Inflammatory macrophage (primary cell): ENCODE data around the gene PCDH1.
A peak's percentile ranks its signal among the peaks of the same experiment; 100 is the strongest.
"Not testable (repeated sequence)": the region's sequence is repeated elsewhere in the genome, so short reads cannot be mapped to it uniquely, and the experiment has no call there.

Source experiments
- DNase-seq, 2 donors: peaks; one replicate each; pipeline ENCODE4 v3.0.0-alpha.2; 2020 to 2022

The PCDH1 gene

DNA sequence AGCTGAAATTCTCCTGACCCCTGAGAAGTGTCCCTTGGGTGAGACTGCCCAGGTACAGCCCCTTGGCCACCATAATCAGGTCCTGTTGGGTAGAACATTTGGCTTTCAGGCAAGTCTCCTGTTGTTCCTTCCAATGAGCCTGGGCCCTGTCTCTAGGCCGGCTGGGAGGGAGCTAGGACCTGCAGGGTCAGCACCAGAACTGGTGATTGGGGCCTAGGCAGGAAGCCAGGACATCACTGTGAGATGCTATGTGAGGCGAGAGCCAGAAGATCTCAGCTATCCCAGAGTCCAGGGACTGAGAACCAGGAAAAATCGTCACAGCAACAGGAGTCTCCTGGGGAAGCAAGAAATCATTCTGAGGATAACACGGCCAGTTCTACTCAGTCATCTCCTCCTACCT lies 51.5 kb downstream of the PCDH1 start:
- DNase-seq = no peak

DNA sequence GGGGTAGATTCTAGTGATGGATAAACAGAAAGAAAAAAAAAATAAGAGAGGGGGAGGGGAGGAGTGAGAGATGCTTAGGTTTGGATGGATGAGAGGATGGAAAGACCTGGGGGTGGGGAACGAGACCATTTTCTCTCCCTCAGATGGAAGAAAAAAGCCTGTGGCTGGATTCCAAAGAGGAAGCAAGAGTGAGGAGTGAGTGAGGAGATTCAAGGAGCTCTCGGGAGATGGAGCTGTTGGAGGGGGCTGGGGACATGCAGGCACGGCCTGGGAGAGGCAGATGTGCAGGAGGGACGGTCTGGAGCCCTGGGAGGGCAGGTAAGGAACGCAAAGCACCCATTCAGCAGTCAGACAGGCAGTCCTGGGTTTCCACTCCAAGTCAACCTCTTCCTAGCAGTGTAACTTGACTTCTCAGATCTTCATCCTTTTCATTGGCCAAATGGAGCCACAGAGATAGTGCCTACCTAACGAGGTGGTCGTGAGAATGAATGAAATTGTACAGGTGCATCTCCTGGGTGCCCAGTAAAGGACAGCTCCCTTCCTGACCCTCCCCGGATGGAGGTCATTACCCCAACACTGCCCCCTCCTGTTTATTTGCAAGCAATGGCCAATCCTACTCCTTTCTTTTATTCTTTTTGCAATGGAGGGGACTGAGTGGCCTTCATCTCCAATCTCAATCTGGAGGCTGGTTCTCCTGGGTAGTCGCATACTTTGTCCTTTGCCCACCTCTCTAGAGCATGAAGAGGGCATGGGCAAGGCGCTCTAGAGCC lies 52.2 kb downstream of the PCDH1 start:
- DNase-seq = peak in 1 of 2 donors; percentile 39

DNA sequence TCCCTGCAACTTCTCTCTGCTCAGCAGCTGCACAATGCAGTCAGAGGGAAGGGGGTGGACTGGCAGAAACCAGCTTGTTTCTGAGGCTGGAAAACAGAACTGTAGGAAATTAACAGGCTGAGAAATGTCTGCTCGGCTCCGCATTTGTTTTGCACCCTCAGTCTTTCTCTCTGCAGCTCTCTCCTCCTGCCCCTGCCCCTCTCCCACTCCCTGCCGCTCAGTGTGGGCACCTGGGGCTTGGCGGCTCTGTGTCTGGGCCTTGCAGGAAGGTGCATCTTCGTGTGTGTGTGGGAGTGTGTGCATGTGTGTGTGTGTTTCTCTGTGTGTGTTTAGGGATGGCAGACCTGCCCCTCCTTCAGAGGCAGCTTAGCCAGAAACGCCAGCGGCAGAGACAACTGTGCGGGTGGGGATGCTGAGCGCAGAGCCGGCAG lies 53.0 kb downstream of the PCDH1 start:
- DNase-seq = no peak

DNA sequence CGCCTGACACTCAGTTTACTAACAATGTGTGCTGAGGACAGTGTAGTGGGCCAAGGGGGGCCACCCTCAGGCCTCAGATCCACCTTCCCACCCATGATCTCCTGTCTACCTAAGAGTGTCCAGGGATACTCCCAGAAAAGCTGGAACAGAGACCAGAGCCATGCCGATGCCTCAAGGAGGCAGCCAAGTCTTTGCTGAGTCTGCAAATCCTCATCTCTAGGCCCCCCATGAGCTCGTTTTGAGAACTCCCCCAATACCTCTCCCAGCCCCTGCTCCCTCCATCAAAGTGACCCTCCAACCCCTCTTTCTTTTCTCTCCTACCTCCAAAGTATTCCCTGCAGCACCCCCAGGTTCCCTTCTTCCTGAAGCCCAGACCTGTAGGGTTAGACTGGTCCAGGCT lies 53.5 kb downstream of the PCDH1 start:
- no peak for DNase-seq

DNA sequence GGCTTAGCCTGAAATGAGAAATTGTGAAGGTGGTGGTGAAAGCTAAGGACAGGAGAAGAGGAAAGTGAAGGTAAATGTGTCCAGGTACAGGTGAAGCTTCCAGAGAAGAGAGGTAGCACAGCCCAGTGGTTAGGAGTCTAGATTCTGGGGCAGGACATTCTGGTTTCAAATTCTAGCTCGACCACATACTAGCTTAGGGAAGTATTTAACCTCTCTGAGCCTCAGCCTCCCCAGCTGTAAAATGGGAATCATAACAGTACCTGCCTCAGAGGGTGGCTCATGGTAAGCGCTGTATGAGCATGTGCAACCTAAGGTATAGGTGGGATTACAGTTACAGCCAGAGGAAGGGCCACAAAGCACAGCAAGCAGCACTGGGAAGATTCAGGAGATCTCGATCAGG lies 55.2 kb downstream of the PCDH1 start:
- no peak for DNase-seq

DNA sequence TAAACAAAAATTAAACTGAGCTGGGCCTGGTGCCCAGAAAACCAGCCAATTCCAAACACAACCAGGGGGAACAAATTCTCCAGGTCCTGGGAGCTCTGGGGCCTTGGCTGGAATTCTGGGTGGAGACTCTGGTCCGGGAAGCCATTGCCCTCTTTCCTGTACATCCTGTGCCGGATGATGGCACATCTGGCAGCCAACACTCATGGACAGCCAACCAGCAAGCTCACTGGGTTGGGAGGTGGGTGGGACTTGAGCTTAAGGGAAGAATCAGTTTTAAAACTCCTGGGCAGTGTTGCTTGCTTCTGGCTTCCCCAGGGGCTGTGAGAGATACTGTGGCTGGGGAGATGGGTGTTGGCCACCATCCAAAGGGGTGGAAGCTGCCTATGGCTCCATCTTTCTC lies 56.1 kb downstream of the PCDH1 start:
- DNase-seq = no peak

DNA sequence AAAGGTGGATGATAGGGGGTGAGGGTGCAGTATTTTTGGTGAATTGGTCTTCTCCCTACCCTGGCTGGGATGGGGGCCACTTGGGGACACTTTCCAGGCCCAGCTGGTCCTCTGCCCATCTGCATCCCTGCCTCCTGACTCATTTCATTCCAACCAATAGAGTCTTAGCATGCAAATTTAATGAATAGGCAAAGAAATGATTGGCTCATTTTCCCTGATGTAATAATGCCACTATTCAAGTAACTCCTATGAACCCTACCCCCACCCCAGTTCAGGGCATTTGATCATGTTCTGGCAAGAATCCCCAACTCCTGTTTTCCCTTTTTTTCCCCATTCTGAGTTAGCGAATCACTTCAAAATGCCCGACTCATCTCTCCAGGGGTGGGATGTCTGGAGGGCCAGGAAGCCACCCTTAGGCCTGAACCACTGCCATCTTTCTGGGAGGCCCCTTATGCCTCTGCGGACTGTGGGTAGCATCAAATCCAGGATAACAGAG lies 56.7 kb downstream of the PCDH1 start:
- DNase-seq = no peak

DNA sequence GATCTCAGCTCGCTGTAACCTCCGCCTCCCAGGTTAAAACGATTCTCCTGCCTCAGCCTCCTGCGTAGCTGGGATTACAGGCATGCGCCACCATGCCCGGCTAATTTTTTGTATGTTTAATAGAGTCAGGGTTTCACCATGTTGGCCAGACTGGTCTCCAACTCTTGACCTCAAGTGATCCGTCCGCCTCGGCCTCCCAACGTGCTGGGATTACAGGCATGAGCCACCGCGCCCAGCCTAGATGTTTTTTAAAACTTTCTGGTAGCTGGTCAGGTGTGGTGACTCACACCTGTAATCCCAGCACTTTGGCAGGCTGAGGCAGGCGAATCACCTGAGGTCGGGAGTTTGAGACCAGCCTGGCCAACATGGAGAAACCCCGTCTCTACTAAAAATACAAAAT lies 57.5 kb downstream of the PCDH1 start:
- DNase-seq = not testable (repeated sequence)

DNA sequence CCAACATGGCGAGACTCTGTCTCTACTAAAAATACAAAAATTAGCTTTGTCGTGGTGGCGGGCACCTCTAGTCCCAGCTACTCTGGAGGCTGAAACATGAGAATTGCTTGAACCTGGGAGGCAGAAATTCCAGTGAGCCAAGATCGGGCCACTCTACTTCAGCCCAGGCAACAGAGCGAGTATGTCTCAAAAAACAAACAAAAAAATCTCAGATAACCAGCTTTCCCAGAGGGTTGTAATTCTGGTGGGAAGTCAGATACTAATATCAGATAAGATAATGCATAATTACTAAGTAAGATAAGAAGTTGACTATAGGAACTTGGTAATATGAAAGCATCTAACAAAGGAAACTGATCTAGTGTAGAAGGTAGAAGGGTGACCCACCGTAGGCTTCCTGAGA lies 60.6 kb downstream of the PCDH1 start:
- DNase-seq = no peak

DNA sequence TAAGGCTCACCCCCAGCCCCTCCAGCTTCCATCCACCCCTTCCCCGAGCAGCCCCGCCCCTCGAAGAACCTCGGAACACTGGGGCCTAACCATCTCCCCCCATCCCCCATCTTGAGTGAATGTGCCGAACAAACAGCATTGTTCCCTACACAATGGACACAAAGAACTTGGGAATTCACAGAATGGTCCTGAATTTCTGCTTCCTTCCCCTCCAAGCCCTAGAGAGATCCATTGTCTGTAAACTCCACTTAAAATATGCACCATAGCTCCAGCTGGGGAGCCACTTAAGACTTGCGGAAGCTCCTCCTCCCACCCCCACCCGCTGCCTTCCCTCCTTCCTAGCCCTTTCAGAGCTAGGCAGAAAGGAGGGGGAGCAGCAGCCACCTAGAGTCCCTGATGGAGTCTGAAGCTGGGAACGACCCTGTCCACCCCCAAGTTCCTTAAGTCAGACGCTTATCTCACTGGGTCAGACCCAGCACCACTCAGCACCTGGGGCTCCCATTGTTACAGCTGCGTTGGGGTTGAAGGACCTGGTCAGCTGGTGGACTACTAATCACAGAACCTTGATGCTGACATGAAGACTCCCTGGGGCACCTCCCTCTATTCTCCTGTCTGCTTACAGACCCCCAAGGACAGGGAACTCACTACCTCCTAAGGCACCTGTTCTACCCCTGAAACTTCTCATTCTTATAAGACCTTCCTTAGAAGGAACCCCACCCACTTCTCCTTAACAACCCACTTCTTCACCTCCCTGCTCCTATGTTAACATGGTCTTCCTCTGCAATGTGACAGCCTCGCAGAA lies 61.4 kb downstream of the PCDH1 start:
- no peak for DNase-seq

DNA sequence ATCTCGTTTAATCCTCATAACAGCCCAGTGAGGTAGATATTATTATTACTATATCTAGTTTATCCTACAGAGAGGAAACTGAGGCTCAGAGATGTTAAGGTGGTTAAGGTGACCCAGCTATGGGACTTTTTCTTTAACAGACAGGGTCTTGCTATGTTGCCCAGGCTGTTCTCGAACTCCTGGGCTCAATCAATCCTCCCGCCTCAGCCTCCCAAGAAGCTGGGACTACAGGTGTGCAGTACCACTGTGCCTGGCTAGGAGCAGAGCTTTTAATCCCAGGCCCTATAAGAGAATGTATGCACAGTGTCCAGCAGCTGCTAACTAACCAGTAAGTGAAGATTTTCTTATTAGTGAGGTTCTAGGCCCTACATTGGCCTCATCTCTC lies 62.4 kb downstream of the PCDH1 start:
- DNase-seq = no peak

DNA sequence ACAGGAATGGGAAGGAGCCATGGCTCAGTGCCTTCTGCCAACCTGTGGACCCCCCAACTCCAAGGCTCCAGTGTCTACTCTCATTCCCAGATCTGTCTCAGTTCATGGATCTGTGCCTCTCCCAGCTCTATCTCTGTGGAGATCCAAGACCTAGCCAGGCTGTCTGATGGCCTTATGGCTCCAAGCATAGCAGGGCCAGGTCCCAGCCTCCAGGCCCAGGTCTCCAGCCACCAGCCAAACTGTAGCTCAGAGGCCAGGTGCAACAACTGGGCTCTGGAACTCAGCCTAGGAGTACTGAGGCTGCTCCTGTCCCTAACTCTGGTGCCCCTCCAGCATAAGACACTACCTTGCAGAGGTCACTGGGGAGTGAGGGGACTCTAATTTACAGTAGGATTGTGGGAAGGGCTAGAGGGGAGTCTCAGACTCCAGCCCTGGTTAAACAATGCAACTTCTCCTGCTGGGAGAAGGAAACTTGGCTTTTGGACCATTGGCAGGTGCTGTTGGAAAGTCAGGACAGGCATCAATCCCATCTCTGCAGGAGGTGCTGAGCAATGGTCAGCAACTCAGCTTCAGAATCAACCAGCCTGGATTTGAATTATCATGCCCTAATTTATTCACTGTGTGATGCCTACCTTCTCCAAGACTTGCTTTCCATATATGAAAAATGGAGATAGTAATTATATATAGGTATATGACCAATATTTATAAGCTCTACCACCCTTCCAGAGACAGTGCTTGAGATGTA lies 63.0 kb downstream of the PCDH1 start:
- DNase-seq = no peak

DNA sequence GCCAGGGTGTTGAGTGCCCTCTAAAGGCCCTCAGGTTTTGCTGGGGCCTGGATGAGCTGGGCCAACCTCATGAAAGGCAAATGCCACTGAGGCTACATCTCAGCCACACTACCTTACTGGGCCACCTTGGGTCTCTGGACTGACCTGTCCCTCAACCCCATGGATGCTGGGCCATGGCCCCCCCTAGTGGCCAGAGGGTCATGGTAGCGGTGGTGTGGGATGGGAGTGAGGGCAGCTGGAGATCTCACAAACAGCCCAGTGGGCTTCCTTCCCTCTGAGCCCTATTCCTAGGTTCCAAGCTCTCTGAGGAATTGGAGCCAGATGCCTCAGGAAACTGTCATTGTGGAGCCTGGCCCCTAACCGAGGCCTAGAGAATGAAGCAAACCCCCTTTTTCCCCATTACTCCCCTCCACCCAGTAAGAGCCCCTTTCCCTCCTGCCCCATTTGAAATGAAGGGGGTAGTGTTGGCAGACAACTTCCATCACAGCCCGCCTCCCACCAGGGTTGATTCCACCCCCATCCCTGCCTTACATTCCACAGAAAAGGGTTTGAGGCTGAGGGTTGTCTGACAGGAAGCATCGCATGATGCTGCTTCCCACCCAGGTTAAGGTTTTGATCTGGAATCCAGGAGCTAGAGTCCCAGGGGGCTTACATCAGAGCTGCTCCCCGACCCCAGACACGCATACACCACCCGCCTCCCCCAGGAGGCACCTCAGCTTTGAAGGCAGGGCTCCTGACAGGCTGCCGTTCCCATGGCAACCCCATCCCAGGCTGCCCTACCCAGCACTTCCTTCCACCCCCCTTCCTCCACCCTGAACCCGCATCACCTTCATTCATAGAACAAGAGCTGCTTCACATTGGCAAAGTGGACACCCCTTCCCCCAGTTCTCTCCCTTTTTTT lies 63.9 kb downstream of the PCDH1 start:
- peak; percentile 44 to 52 for DNase-seq

DNA sequence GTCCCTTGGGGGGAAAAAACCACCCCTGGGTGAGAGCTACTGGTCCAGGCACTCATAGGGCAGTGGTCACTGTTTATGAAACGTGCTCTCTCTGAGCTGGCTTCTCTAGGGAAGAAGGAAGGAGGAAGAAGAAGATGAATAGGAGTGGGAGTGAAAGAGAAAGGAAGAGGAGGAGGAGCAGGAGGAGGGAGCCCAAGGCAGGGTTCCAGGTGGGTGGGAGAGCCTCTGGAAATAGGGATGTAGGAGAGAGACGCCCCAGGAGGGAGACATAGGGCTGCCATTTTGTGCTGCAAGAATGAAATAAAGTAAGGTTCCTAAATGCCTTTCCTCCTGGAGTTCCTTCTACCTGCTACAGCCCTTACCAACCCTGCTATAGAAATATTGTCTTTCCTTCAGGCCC lies 65.7 kb downstream of the PCDH1 start:
- no peak for DNase-seq

DNA sequence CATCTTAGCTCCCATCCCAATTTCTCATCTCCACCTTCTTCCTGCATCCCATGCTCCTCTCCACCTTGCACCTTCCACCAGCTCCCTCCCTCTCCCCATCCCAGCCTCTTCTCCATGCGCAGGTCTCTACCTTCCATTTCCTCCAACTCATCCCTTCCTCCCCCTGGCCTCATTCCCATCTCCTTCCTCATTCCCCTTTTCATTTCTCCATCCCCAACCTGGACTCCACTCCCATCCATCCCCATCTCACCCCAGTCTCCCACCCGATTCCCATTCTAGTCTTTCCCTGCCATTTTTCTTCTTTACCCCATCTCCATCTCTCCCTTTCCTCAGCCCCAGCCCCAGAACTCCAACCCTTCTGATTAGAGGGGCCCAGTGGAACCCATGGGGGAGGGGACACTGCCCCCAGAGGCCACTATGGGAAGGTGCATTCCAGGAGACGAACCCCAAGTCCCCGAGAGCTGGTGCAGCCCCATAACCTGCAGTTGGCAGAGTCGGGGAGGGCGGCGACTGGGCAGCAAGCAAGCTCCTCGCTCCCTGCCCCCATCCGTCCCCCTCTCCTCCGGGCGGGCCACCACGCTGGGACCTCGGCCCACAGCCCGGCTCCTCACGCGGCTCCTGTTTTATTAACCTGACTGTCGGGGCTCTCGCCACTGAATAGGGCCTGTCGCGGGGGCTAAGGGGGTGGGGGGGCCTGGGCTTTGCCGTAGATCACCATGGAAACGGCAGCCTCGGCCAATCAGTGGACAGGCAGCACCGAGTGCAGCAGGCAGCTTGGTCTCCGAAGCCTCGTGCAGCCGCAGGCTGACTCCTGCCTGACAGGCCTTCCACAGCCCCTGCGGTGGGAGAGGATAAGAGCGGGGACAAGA lies 66.7 kb downstream of the PCDH1 start:
- no peak for DNase-seq

DNA sequence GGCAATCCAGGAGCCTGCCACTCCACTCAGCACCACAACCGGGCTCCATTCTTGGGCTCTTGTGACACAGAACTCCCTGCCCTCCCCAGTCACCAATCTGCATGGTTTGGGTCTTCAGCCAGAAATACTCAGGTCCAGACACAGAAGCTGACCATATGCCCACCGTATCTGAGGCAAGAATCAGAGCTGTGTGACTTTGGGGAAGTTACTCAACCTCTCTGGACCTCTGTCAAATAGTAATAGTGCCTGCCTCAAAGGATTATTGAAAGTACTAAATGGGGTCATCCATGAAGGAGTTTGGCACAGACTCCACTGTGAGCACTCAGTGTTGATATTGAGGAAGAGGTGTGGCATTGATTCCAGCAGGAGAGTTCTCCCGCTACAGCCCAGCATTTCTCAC lies 67.5 kb downstream of the PCDH1 start:
- DNase-seq = no peak

DNA sequence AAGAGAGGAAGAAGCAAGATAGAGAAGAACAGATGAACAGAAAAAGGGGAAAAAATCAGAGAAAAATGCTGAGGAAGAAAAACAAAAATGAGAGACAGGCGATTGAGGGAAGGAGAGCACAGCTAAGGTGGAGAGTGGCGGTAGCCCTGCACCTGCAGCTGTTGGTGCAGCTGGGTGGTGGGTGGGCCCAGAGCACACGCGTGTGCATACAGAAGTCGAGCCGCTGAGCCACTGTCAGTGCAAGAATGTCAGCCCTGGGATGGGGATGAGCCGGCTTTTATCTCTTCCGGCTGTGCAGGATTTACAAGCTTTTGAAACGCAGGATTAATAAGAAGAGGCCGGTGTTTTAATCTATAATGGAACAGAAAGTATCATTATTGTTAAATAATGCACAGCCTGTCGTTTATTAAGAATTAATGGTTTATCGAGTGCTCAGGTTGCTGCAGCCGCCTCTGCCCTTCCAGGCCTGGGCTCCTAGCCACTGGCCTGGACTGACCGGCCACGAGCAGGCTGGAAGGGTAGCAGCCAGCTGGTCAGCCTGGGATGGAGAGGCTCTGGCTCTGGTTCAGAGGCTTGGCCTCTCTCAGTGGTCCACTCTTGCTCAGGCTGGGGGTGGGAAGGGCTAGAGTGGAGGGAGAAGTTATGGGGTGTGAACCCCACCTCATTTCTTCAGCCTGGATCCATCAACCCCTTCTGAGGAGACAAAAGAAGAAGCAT lies 68.7 kb downstream of the PCDH1 start:
- no peak for DNase-seq

DNA sequence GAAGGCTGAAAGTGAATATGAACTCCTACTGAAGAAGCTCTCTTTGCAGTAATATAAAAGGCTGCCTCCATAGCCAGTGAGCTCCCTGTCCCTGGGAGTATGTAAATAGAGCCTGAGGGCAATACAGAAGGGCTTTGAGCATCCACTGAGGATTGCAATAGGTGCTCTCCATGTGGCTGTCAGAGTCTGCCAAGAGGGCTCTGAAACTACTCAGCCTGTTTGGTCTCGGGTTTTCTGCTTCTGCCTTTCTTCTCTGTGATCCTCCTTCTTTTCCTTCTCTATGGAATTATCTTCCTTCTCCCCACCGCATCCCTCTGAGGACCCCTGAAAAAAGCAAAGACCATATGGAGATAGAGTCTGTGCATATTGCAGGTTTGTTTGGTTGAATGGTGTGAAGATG lies 69.4 kb downstream of the PCDH1 start:
- no peak for DNase-seq

DNA sequence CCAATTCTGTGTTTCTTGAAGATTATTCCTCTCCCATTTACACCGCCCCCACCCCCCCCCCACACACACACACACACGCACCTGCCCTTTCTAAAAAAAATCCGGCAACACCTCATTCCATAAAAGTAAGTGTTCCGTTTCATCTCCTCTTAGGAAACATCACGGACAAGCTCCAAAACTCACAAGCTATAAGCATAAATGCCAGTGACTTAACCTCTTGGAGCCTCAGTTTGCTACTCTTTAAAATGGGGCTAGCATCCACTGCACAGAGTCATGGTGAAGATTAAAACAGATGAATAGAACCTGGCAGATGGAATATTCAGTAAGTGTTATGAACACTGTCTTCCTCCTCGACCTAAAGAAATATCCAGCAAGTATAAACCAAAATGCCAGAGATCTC lies 70.5 kb downstream of the PCDH1 start:
- DNase-seq = no peak

DNA sequence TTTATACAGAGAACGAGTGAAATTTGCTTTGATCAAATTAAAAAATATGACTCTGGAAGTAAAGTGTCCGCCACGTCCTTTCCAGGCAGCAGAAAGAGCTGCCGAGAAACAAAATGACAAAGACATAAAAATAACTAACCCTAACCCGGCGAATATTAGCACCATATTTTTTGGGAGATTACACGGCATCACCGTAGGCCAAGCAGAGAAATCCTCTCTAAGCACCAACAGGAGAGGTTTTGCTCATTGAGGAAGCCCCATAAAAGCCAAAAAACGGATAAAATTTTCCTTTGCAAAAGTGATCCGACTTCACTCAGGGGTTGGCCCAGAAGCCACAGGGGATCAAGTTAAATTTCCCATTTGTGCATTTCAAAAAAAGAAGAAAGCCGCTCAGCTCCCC lies 70.9 kb downstream of the PCDH1 start:
- no peak for DNase-seq

DNA sequence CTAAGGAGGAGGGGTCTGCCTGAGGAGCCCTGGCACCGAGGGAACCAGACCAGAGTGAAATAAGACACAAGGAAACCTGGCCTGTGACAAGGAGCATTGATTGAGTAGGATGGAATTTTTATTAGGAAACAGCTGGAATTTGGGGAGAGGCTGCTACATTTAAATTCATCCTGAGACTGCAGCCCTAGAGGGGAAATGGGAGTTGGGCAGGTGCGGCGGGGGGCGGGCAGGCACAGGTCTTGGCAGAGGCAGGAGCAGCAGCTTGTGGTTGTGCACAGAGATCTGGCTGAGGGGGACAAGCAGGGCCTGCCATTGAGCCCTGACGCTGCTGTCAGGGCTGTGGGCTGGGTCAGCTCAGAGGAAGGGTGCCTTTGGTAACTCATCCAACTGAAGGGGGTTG lies 71.6 kb downstream of the PCDH1 start:
- no peak for DNase-seq
